K562 (cell line): ENCODE measurements around the gene CDKN2C. TPM values are rescaled to one million over a fixed set of nuclear protein-coding genes. Genes with fewer than 3 reads are reported as not detected.
A peak's percentile ranks its signal among the peaks of the same experiment; 100 is the strongest.

Experiments used
- FOXK1 ChIP-seq: sonication (generic); formaldehyde crosslinking; IDR thresholded peaks from 2 replicates; pipeline ENCODE4 v1.8.0; 2022; ENCODE audit warnings: missing genetic modification reagents, mild to moderate bottlenecking, borderline replicate concordance
- NCOA4 ChIP-seq: fragments of 450-650 bp; IDR thresholded peaks from 2 replicates; pipeline ENCODE4 v1.6.1; 2018; ENCODE audit warnings: mild to moderate bottlenecking; ENCODE audit not compliant: partially characterized antibody
- NEUROD1 ChIP-seq: fragments of 150-350 bp; IDR thresholded peaks from 2 replicates; pipeline ENCODE4 v1.6.1; 2014; ENCODE audit warnings: borderline replicate concordance, low read length, low read depth; ENCODE audit not compliant: partially characterized antibody
- PHF21A ChIP-seq: fragments of 450-650 bp; IDR thresholded peaks from 2 replicates; pipeline ENCODE4 v1.6.1; 2017; ENCODE audit warnings: low read depth, borderline replicate concordance
- SNRNP70 ChIP-seq: fragments of 200-400 bp; formaldehyde crosslinking; optimal IDR thresholded peaks from 2 replicates; pipeline ENCODE3; 2017; ENCODE audit warnings: low read depth, low read length
- TOE1 ChIP-seq, 2 experiments: fragments of 450-650 bp in 1 of 2; sonication (generic) in 1 of 2; formaldehyde crosslinking in 1 of 2; IDR thresholded peaks; 2 replicates each; pipeline versions ENCODE4 v1.7.1 to v1.8.0; 2016 to 2022; ENCODE audit warnings: borderline replicate concordance in 2 of 2, mild to moderate bottlenecking in 2 of 2, antibody characterized with exemption in 1 of 2, inconsistent platforms in 1 of 2, low read depth in 1 of 2, missing genetic modification reagents in 1 of 2, moderate library complexity in 1 of 2
- ZBTB7A ChIP-seq: IDR thresholded peaks from 2 replicates; pipeline ENCODE4 v1.6.1; 2011; ENCODE audit warnings: low read depth, mild to moderate bottlenecking, low read length, moderate library complexity, borderline replicate concordance; ENCODE audit not compliant: control insufficient read depth
- ZNF561 ChIP-seq: fragments of 450-650 bp; formaldehyde crosslinking; conservative IDR thresholded peaks from 2 replicates; pipeline ENCODE4 v1.4.0; 2020; ENCODE audit warnings: mild to moderate bottlenecking, moderate library complexity
- ZSCAN32 ChIP-seq: fragments of 450-650 bp; formaldehyde crosslinking; IDR thresholded peaks from 2 replicates; pipeline ENCODE4 v1.4.0; 2020; ENCODE audit warnings: mild to moderate bottlenecking, moderate library complexity
- polyA plus RNA-seq, 8 experiments: library from polyadenylated mRNA; depleted of rRNA in 4 of 8; stranded (reverse) in 5 of 8; unstranded in 3 of 8; fragments of >200 nt; fragmentation: Nextera tagmentation in 2 of 8; fragmentation: Illumina TruSeq in 1 of 8; extraction: Ambion mirVana in 2 of 8; extraction: Trizol in 1 of 8; gene quantifications; 2 replicates each; pipeline versions ENCODE4 v1.2.1 to v1.2.3, GENCODE V29; 2011 to 2014; ENCODE audit warnings: inconsistent platforms in 1 of 8, missing spikeins in 1 of 8
- total RNA-seq, 7 experiments: library from RNA; depleted of rRNA in 6 of 7; stranded (reverse); fragments of >200 nt in 6 of 7; fragmentation: Illumina TruSeq in 2 of 7; extraction: Trizol in 2 of 7; gene quantifications; 2 replicates each; pipeline versions ENCODE4 v1.2.1 to v1.2.3, GENCODE V29; 2011 to 2021; ENCODE audit warnings: low replicate concordance in 1 of 7
- TF ChIP-seq, protein P1 (sequence below): fragments of 250-450 bp; sonication (Bioruptor Pico); IDR thresholded peaks from 2 replicates; pipeline ENCODE4 v1.5.0; 2022; ENCODE audit warnings: mild to moderate bottlenecking
- TF ChIP-seq, protein P2 (sequence below), 2 experiments: fragments of 450-650 bp; IDR thresholded peaks; 2 replicates each; pipeline ENCODE4 v1.6.1; 2016; ENCODE audit warnings: mild to moderate bottlenecking in 2 of 2, borderline replicate concordance in 1 of 2, low read depth in 1 of 2, moderate library complexity in 1 of 2
- TF ChIP-seq, protein P3 (sequence below): fragments of 250-450 bp; sonication (Bioruptor Pico); IDR thresholded peaks from 2 replicates; pipeline ENCODE4 v1.8.0; 2021; ENCODE audit warnings: borderline replicate concordance, mild to moderate bottlenecking, moderate library complexity; ENCODE audit not compliant: poor library complexity, severe bottlenecking

The CDKN2C gene
- total and polyA plus RNA-seq, 9 of the 15 experiments (the other 6 are each of a cell fraction or from before 2014, with no cell fraction given) = 11.9 to 74.3 (median 45.9) TPM

DNA sequence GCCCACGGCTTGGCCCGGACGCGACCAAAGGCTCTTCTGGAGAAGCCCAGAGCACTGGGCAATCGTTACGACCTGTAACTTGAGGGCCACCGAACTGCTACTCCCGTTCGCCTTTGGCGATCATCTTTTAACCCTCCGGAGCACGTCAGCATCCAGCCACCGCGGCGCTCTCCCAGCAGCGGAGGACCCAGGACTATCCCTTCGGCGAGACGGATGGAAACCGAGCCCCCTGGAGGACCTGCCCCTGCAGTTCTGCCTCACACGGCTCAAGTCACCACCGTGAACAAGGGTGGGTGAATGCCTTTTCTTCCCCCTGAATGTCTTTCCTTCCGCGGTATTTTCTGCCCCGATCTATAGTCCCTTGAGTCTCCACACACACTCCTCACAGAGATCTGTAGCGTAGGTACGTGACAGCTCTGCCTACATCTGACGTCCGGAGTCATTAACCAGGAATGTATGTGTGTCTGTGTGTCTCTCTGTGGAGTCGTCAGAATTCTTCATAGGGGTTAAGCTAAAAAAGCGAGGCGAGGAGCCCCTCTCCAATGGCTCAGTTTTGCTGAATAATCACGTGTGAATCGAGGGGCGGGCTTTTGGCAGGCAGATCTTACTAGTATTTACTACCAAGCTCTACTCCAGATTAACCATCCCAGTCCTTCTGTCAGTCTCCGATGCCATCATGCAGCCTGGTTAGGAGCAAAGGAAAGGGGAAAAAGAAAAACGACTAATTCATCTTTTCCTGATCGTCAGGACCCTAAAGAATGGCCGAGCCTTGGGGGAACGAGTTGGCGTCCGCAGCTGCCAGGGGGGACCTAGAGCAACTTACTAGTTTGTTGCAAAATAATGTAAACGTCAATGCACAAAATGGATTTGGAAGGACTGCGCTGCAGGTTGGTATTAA, at the start of gene CDKN2C (continued):
- TF ChIP-seq PHF21A (0 out of 2 replicates have a peak, but pooled peaks have one; percentile 58), TOE1 (IDR thresholded peaks at IDR 0.05; ENCODE audit: borderline replicate concordance) (peak; percentile 58; the same call in 1 of the 2 replicates), TOE1 (CRISPR knock-in tag; IDR thresholded peaks at IDR 0.05; ENCODE audit: borderline replicate concordance, low read depth) (no peak), ZSCAN32 (CRISPR knock-in tag) (no peak), SNRNP70 (no peak), ZNF561 (no peak), FOXK1 (CRISPR knock-in tag) (no peak; the same call in 1 of the 2 replicates), NCOA4 (no peak), NEUROD1 (peak; percentile 9), ZBTB7A (peak; percentile 63; the same call in 1 of the 2 replicates)
- TF ChIP-seq, protein P1, sequence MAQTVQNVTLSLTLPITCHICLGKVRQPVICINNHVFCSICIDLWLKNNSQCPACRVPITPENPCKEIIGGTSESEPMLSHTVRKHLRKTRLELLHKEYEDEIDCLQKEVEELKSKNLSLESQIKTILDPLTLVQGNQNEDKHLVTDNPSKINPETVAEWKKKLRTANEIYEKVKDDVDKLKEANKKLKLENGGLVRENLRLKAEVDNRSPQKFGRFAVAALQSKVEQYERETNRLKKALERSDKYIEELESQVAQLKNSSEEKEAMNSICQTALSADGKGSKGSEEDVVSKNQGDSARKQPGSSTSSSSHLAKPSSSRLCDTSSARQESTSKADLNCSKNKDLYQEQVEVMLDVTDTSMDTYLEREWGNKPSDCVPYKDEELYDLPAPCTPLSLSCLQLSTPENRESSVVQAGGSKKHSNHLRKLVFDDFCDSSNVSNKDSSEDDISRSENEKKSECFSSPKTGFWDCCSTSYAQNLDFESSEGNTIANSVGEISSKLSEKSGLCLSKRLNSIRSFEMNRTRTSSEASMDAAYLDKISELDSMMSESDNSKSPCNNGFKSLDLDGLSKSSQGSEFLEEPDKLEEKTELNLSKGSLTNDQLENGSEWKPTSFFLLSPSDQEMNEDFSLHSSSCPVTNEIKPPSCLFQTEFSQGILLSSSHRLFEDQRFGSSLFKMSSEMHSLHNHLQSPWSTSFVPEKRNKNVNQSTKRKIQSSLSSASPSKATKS (CRISPR knock-in tag) = no peak
- TF ChIP-seq, protein P2, sequence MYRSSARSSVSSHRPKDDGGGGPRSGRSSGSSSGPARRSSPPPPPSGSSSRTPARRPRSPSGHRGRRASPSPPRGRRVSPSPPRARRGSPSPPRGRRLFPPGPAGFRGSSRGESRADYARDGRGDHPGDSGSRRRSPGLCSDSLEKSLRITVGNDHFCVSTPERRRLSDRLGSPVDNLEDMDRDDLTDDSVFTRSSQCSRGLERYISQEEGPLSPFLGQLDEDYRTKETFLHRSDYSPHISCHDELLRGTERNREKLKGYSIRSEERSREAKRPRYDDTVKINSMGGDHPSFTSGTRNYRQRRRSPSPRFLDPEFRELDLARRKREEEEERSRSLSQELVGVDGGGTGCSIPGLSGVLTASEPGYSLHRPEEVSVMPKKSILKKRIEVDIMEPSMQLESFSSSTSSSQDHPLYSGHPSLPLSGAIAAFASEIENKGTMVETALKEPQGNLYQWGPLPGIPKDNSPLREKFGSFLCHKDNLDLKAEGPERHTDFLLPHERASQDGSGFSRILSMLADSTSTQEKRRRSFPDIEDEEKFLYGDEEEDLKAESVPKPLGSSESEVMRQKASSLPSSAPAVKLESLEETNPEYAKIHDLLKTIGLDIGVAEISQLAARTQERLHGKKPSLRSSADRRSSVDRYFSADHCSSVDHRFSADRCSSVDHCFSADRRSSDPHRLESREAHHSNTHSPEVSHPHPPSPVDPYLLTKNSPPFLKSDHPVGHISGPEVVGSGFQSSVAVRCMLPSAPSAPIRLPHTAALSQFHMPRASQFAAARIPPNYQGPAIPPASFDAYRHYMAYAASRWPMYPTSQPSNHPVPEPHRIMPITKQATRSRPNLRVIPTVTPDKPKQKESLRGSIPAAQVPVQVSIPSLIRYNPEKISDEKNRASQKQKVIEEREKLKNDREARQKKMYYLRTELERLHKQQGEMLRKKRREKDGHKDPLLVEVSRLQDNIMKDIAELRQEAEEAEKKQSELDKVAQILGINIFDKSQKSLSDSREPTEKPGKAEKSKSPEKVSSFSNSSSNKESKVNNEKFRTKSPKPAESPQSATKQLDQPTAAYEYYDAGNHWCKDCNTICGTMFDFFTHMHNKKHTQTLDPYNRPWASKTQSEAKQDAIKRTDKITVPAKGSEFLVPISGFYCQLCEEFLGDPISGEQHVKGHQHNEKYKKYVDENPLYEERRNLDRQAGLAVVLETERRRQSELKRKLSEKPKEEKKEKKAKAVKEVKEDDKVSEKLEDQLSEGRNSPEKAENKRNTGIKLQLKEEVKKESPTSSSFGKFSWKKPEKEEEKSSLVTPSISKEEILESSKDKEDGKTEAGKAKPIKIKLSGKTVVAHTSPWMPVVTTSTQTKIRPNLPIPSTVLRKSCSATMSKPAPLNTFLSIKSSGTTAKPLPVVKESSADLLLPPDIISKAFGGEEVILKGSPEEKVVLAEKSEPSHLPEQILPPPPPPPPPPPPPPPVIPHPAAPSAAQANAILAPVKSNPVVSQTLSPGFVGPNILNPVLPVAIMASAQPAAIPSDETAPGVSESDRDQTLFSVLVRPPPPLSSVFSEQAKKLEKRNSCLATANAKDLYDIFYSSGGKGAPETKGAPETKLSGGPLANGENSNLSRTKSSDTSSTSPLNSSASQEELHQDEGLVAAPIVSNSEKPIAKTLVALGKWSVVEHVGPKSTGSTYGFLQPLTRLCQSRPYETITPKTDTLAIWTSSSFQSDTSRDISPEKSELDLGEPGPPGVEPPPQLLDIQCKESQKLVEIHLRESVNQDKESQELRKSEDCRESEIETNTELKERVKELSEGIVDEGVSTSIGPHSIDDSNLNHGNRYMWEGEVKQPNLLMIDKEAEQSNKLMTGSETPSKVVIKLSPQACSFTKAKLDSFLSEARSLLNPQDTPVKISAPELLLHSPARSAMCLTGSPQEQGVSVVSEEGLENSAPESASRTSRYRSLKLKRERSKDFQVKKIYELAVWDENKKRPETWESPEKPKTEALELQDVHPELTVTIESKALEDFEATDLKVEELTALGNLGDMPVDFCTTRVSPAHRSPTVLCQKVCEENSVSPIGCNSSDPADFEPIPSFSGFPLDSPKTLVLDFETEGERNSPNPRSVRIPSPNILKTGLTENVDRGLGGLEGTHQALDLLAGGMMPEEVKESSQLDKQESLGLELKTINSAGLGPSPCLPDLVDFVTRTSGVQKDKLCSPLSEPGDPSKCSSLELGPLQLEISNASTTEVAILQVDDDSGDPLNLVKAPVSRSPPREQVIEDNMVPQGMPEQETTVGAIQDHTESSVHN (IDR thresholded peaks at IDR 0.05; ENCODE audit: borderline replicate concordance in 1 of 2, low read depth in 1 of 2) = peak in 1 of 2 experiments; percentile 36; a peak in 1 of 4 replicates
- TF ChIP-seq, protein P3, sequence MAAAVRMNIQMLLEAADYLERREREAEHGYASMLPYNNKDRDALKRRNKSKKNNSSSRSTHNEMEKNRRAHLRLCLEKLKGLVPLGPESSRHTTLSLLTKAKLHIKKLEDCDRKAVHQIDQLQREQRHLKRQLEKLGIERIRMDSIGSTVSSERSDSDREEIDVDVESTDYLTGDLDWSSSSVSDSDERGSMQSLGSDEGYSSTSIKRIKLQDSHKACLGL = no peak
